WTC11 (cell line): ENCODE measurements around the gene CHAMP1. TPM values are rescaled to one million over a fixed set of nuclear protein-coding genes. Genes with fewer than 3 reads are reported as not detected.

Source experiments
- ATF3 ChIP-seq: sonication (generic); formaldehyde crosslinking; conservative IDR thresholded peaks from 2 replicates; pipeline ENCODE4 v1.8.1; 2022; ENCODE audit warnings: mild to moderate bottlenecking, missing genetic modification reagents
- CBFB ChIP-seq: sonication (generic); formaldehyde crosslinking; IDR thresholded peaks from 2 replicates; pipeline ENCODE4 v1.8.1; 2022; ENCODE audit warnings: mild to moderate bottlenecking, low read depth, missing genetic modification reagents
- E2F5 ChIP-seq: sonication (generic); formaldehyde crosslinking; IDR thresholded peaks from 2 replicates; pipeline ENCODE4 v1.8.1; 2022; ENCODE audit warnings: mild to moderate bottlenecking, moderate library complexity, missing genetic modification reagents
- ELF4 ChIP-seq: sonication (generic); formaldehyde crosslinking; IDR thresholded peaks from 2 replicates; pipeline ENCODE4 v1.8.1; 2022; ENCODE audit warnings: low read depth, mild to moderate bottlenecking, moderate library complexity, missing genetic modification reagents
- FOXJ3 ChIP-seq: sonication (generic); formaldehyde crosslinking; IDR thresholded peaks from 2 replicates; pipeline ENCODE4 v1.9.0; 2021; ENCODE audit warnings: missing genetic modification reagents, mild to moderate bottlenecking, borderline replicate concordance
- FOXP1 ChIP-seq: sonication (generic); formaldehyde crosslinking; IDR thresholded peaks from 2 replicates; pipeline ENCODE4 v1.8.0; 2022; ENCODE audit warnings: missing genetic modification reagents, mild to moderate bottlenecking, moderate library complexity, borderline replicate concordance
- FOXP4 ChIP-seq: sonication (generic); formaldehyde crosslinking; IDR thresholded peaks from 2 replicates; pipeline ENCODE4 v1.8.0; 2022; ENCODE audit warnings: mild to moderate bottlenecking, missing genetic modification reagents
- GABPB1 ChIP-seq: sonication (generic); formaldehyde crosslinking; IDR thresholded peaks from 2 replicates; pipeline ENCODE4 v1.8.1; 2023; ENCODE audit warnings: mild to moderate bottlenecking, missing genetic modification reagents
- GTF2I ChIP-seq: fragments of 250-450 bp; sonication (Bioruptor Pico); conservative IDR thresholded peaks from 2 replicates; pipeline ENCODE4 v1.4.0; 2021; ENCODE audit warnings: mild to moderate bottlenecking
- JUN ChIP-seq: sonication (generic); formaldehyde crosslinking; IDR thresholded peaks from 2 replicates; pipeline ENCODE4 v1.8.0; 2023; ENCODE audit warnings: mild to moderate bottlenecking, missing genetic modification reagents
- KAT7 ChIP-seq: sonication (generic); formaldehyde crosslinking; IDR thresholded peaks from 2 replicates; pipeline ENCODE4 v1.8.1; 2023; ENCODE audit warnings: missing genetic modification reagents, mild to moderate bottlenecking, borderline replicate concordance
- MYBL2 ChIP-seq: sonication (generic); formaldehyde crosslinking; IDR thresholded peaks from 2 replicates; pipeline ENCODE4 v1.8.1; 2023; ENCODE audit warnings: mild to moderate bottlenecking, moderate library complexity, missing genetic modification reagents
- NFE2L1 ChIP-seq: sonication (generic); formaldehyde crosslinking; IDR thresholded peaks from 2 replicates; pipeline ENCODE4 v1.8.1; 2023; ENCODE audit warnings: missing genetic modification reagents
- PRRX2 ChIP-seq: fragments of 250-450 bp; sonication (Bioruptor Pico); IDR thresholded peaks from 2 replicates; pipeline ENCODE4 v1.8.0; 2021; ENCODE audit warnings: mild to moderate bottlenecking
- SMAD4 ChIP-seq: sonication (generic); formaldehyde crosslinking; IDR thresholded peaks from 2 replicates; pipeline ENCODE4 v1.8.0; 2022; ENCODE audit warnings: mild to moderate bottlenecking, missing genetic modification reagents
- USF2 ChIP-seq: sonication (generic); formaldehyde crosslinking; IDR thresholded peaks from 2 replicates; pipeline ENCODE4 v1.8.1; 2023; ENCODE audit warnings: mild to moderate bottlenecking, missing genetic modification reagents, moderate library complexity
- ZNF121 ChIP-seq: sonication (generic); formaldehyde crosslinking; IDR thresholded peaks from 2 replicates; pipeline ENCODE4 v1.8.0; 2023; ENCODE audit warnings: missing genetic modification reagents
- ZNF138 ChIP-seq: sonication (generic); formaldehyde crosslinking; conservative IDR thresholded peaks from 2 replicates; pipeline ENCODE4 v1.8.1; 2022; ENCODE audit warnings: mild to moderate bottlenecking, moderate library complexity, missing genetic modification reagents
- ZNF263 ChIP-seq: sonication (generic); formaldehyde crosslinking; IDR thresholded peaks from 2 replicates; pipeline ENCODE4 v1.8.1; 2022; ENCODE audit warnings: low read depth, mild to moderate bottlenecking, moderate library complexity, missing genetic modification reagents
- ZNF317 ChIP-seq: sonication (generic); formaldehyde crosslinking; IDR thresholded peaks from 2 replicates; pipeline ENCODE4 v1.8.1; 2023; ENCODE audit warnings: low read depth, mild to moderate bottlenecking, moderate library complexity, missing genetic modification reagents, borderline replicate concordance
- ZNF396 ChIP-seq: fragments of 250-450 bp; sonication (Bioruptor Pico); IDR thresholded peaks from 2 replicates; pipeline ENCODE4 v1.8.0; 2021; ENCODE audit warnings: mild to moderate bottlenecking, moderate library complexity, borderline replicate concordance
- ZNF671 ChIP-seq: fragments of 250-450 bp; sonication (Bioruptor Pico); IDR thresholded peaks from 2 replicates; pipeline ENCODE4 v1.8.0; 2021; ENCODE audit warnings: mild to moderate bottlenecking
- total RNA-seq: library from RNA; stranded (reverse); gene quantifications from 3 replicates; pipeline ENCODE4 v1.2.3, GENCODE V29; 2021
- TF ChIP-seq, protein P1 (sequence below): sonication (generic); formaldehyde crosslinking; IDR thresholded peaks from 2 replicates; pipeline ENCODE4 v1.8.0; 2022; ENCODE audit warnings: mild to moderate bottlenecking, missing genetic modification reagents
- TF ChIP-seq, protein P2 (sequence below): sonication (generic); formaldehyde crosslinking; IDR thresholded peaks from 2 replicates; pipeline ENCODE4 v1.8.0; 2023; ENCODE audit warnings: missing genetic modification reagents
- TF ChIP-seq, protein P3 (sequence below): sonication (generic); formaldehyde crosslinking; IDR thresholded peaks from 2 replicates; pipeline ENCODE4 v1.8.0; 2022; ENCODE audit warnings: mild to moderate bottlenecking, missing genetic modification reagents
- TF ChIP-seq, protein P4 (sequence below): sonication (generic); formaldehyde crosslinking; IDR thresholded peaks from 2 replicates; pipeline ENCODE4 v1.8.1; 2023; ENCODE audit warnings: mild to moderate bottlenecking, missing genetic modification reagents, moderate library complexity
- TF ChIP-seq, protein P5 (sequence below): fragments of 250-450 bp; sonication (Bioruptor Pico); IDR thresholded peaks from 2 replicates; pipeline ENCODE4 v1.9.0; 2021; ENCODE audit warnings: mild to moderate bottlenecking
- TF ChIP-seq, protein P6 (sequence below): fragments of 250-450 bp; sonication (Bioruptor Pico); conservative IDR thresholded peaks from 2 replicates; pipeline ENCODE4 v1.9.0; 2021; ENCODE audit warnings: mild to moderate bottlenecking

CHAMP1 gene
- total RNA-seq, 1 experiment from 2014 or later: 31.7 TPM

DNA sequence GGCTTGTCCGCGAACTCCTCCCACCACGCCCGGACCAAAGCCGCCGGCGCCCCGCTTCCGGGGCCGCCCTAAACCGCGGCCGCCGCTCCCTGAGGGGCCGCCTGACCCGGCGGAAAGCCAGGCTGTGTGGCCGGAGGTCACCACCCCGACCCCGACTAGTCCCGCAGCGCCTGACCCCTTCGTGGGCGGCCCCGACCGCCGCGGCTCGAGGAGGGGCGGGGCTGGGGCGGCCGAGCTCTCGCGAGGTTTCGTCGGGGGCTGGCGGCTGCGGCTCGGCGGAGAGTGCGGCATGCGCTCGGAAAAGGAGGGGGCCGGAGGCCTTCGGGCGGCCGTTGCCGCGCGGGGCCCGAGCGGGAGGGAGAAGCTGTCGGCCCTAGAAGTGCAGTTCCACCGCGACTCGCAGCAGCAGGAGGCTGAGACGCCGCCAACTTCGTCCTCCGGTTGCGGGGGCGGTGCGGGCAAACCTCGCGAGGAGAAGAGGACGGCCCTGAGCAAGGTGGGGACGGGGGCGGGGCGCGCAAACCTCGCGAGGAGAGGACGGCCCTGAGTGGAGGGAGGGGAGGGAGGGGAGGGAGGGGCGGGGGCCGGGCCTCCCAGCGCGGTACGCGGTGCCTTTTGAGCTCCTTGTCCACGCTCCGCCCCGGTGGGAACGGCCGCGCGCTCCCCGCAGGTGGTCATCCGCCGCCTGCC, 32.8 kb upstream of the CHAMP1 start, which contains the start of gene UPF3A (continued):
- peak; percentile 39; the same call in 1 of the 2 replicates for TF ChIP-seq ELF4 (CRISPR knock-in tag)
- TF ChIP-seq ATF3 (CRISPR knock-in tag): no peak
- TF ChIP-seq, protein P1, sequence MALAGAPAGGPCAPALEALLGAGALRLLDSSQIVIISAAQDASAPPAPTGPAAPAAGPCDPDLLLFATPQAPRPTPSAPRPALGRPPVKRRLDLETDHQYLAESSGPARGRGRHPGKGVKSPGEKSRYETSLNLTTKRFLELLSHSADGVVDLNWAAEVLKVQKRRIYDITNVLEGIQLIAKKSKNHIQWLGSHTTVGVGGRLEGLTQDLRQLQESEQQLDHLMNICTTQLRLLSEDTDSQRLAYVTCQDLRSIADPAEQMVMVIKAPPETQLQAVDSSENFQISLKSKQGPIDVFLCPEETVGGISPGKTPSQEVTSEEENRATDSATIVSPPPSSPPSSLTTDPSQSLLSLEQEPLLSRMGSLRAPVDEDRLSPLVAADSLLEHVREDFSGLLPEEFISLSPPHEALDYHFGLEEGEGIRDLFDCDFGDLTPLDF (CRISPR knock-in tag): no peak
- TF ChIP-seq ZNF396 (CRISPR knock-in tag): no peak
- TF ChIP-seq, protein P2, sequence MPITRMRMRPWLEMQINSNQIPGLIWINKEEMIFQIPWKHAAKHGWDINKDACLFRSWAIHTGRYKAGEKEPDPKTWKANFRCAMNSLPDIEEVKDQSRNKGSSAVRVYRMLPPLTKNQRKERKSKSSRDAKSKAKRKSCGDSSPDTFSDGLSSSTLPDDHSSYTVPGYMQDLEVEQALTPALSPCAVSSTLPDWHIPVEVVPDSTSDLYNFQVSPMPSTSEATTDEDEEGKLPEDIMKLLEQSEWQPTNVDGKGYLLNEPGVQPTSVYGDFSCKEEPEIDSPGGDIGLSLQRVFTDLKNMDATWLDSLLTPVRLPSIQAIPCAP (CRISPR knock-in tag): no peak
- TF ChIP-seq, protein P3, sequence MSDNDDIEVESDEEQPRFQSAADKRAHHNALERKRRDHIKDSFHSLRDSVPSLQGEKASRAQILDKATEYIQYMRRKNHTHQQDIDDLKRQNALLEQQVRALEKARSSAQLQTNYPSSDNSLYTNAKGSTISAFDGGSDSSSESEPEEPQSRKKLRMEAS (CRISPR knock-in tag): peak; percentile 61; the same call in 1 of the 2 replicates
- TF ChIP-seq, protein P4, sequence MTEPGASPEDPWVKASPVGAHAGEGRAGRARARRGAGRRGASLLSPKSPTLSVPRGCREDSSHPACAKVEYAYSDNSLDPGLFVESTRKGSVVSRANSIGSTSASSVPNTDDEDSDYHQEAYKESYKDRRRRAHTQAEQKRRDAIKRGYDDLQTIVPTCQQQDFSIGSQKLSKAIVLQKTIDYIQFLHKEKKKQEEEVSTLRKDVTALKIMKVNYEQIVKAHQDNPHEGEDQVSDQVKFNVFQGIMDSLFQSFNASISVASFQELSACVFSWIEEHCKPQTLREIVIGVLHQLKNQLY (CRISPR knock-in tag): peak; percentile 81; the same call in 1 of the 2 replicates
- TF ChIP-seq FOXP1 (CRISPR knock-in tag): peak; percentile 86; the same call in 1 of the 2 replicates
- TF ChIP-seq SMAD4: 0 out of 2 replicates have a peak, but pooled peaks have one; percentile 32
- TF ChIP-seq MYBL2 (CRISPR knock-in tag): peak; percentile 85; the same call in 1 of the 2 replicates
- TF ChIP-seq, protein P5, sequence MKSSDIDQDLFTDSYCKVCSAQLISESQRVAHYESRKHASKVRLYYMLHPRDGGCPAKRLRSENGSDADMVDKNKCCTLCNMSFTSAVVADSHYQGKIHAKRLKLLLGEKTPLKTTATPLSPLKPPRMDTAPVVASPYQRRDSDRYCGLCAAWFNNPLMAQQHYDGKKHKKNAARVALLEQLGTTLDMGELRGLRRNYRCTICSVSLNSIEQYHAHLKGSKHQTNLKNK (CRISPR knock-in tag): no peak
- TF ChIP-seq ZNF671 (CRISPR knock-in tag): no peak
- no peak for TF ChIP-seq NFE2L1
- TF ChIP-seq ZNF121 (CRISPR knock-in tag): peak; percentile 99
- peak; percentile 16; the same call in 1 of the 2 replicates for TF ChIP-seq USF2 (CRISPR knock-in tag)
- TF ChIP-seq ZNF263 (CRISPR knock-in tag): peak; percentile 49; the same call in 1 of the 2 replicates
- no peak for TF ChIP-seq ZNF317 (CRISPR knock-in tag)
- TF ChIP-seq, protein P6, sequence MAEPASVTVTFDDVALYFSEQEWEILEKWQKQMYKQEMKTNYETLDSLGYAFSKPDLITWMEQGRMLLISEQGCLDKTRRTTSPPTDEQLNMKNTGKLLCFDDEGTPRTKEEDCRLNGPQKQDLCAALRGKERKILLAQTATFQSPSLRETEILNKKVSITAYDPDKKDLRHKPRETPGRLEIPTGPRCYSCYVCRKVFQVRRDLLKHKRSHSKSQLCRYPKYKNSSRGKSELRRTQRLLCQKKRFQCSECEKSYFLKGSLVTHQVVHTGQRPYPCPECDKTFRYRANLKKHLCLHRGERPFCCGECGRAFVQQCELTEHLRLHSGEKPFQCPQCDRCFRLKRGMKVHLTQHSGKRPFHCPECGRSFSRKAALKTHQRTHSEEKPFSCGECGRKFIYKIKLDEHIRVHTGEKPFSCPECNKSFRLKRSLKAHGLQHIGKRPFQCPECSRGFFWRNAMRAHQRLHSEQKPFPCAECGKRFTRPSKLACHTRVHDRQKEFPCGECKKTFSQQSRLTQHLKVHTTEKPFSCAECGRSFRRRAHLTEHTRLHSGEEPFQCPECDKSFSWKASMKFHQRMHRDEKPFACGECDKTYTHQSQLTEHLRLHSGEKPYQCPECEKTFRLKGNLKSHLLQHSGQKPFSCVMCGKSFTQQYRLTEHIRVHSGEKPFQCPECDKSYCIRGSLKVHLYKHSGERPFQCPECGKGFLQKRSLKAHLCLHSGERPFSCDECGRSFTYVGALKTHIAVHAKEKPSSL (CRISPR knock-in tag): no peak
- no peak; the same call in 1 of the 2 replicates for TF ChIP-seq ZNF138 (CRISPR knock-in tag)
- TF ChIP-seq FOXP4 (CRISPR knock-in tag): peak; percentile 77
- peak; percentile 69 for TF ChIP-seq GABPB1 (CRISPR knock-in tag)
- TF ChIP-seq KAT7 (CRISPR knock-in tag): peak; percentile 85
- TF ChIP-seq GTF2I (CRISPR knock-in tag): no peak
- 0 out of 2 replicates have a peak, but pooled peaks have one; percentile 47 for TF ChIP-seq JUN (CRISPR knock-in tag)
- TF ChIP-seq PRRX2 (CRISPR knock-in tag): no peak
- TF ChIP-seq E2F5 (CRISPR knock-in tag): peak; percentile 74
- no peak for TF ChIP-seq CBFB (CRISPR knock-in tag)
- TF ChIP-seq FOXJ3 (CRISPR knock-in tag): no peak
